Bronchial epithelial cell (primary cell): ENCODE measurements around the gene ORAI3. TPM values are rescaled to one million over a fixed set of nuclear protein-coding genes. Genes with fewer than 3 reads are reported as not detected.

Experiments used
- DNase-seq: peaks from one replicate; pipeline ENCODE4 v3.0.0-alpha.2; 2010; ENCODE audit warnings: low read depth
- FAIRE-seq: peaks from 2 replicates; lab custom pipeline; 2011; peaks lifted over from hg19 to GRCh38; lab: Jason Lieb, UNC
- H3K27me3 ChIP-seq: 2 replicates; pipeline ENCODE4 v1.5.1; 2011; ENCODE audit warnings: low read length; ENCODE audit not compliant: control insufficient read depth, insufficient read depth
- H3K36me3 ChIP-seq: 2 replicates; pipeline ENCODE4 v1.5.1; 2011; ENCODE audit warnings: low read length; ENCODE audit not compliant: control insufficient read depth, insufficient read depth
- H3K4me3 ChIP-seq: 2 replicates; pipeline ENCODE4 v1.5.1; 2011; ENCODE audit warnings: mild to moderate bottlenecking, low read depth, low read length, control low read depth
- total RNA-seq: library from RNA; depleted of rRNA; stranded (reverse); fragments of >200 nt; gene quantifications from 2 replicates; pipeline ENCODE4 v1.2.1, GENCODE V29; 2014
- TF ChIP-seq, protein P1 (sequence below): IDR thresholded peaks from 2 replicates; pipeline ENCODE4 v1.5.1; 2011; ENCODE audit warnings: mild to moderate bottlenecking, moderate library complexity, low read length, control low read depth, inconsistent platforms; ENCODE audit not compliant: insufficient read depth, severe bottlenecking

ORAI3 gene
- total RNA-seq, 1 donor from 2014 or later, result 16.6 TPM

DNA sequence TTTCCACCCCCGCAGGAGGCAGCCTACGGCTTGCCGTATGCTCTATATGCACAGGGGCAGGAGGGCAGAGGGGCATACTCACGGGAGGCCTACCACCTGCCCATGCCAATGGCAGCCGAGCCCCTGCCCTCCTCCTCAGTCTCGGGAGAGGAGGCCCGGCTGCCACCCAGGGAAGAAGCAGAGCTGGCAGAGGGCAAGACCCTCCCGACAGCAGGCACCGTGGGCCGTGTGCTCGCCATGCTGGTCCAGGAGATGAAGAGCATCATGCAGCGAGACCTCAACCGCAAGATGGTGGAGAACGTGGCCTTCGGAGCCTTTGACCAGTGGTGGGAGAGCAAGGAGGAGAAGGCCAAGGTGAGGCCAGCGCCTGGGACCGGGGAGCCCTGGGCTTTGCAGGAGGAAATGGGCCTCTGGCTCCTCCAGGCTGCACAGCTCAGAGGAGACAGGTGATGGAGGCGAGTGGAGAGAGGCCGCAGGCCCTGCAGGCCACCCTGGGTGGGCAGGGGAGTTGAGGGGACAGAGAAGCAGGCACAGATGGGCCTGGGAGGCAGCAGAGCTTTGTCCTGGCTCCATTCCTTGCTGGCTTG, 17.3 kb downstream of the ORAI3 start:
- FAIRE-seq (no peak), DNase-seq (no peak)
- no peaks in the 10 kb centered on the region for H3K27me3 ChIP-seq
- H3K4me3 ChIP-seq, result no peak overlapping the region
- TF ChIP-seq, protein P1, sequence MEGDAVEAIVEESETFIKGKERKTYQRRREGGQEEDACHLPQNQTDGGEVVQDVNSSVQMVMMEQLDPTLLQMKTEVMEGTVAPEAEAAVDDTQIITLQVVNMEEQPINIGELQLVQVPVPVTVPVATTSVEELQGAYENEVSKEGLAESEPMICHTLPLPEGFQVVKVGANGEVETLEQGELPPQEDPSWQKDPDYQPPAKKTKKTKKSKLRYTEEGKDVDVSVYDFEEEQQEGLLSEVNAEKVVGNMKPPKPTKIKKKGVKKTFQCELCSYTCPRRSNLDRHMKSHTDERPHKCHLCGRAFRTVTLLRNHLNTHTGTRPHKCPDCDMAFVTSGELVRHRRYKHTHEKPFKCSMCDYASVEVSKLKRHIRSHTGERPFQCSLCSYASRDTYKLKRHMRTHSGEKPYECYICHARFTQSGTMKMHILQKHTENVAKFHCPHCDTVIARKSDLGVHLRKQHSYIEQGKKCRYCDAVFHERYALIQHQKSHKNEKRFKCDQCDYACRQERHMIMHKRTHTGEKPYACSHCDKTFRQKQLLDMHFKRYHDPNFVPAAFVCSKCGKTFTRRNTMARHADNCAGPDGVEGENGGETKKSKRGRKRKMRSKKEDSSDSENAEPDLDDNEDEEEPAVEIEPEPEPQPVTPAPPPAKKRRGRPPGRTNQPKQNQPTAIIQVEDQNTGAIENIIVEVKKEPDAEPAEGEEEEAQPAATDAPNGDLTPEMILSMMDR, result no peak
- peaks cover 43% of the 10 kb centered on the region for H3K36me3 ChIP-seq

DNA sequence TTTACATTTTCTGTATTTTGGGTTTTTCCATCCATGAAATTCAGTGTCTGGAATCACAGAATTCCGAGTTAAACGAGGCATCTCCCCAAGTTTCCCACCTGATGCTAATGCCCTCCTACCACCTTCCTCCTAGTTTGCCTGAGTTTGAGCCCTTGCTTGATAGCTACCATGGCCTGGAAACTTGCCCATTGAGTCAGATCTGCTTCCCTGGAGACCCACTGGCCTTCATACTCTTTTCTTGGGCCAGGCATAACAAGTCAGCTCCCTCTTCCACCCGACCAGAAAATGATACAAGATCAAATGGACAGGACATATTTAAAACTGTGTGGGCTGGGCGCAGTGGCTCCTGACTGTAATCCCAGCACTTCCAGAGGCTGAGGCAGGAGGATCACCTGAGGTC, 18.9 kb downstream of the ORAI3 start:
- TF ChIP-seq, protein P1, result no peak
- Histone ChIP-seq H3K4me3 (no peak overlapping the region), H3K36me3 (peaks cover 36% of the 10 kb centered on the region), H3K27me3 (no peaks in the 10 kb centered on the region)
- FAIRE-seq, result no peak
- DNase-seq, result no peak

DNA sequence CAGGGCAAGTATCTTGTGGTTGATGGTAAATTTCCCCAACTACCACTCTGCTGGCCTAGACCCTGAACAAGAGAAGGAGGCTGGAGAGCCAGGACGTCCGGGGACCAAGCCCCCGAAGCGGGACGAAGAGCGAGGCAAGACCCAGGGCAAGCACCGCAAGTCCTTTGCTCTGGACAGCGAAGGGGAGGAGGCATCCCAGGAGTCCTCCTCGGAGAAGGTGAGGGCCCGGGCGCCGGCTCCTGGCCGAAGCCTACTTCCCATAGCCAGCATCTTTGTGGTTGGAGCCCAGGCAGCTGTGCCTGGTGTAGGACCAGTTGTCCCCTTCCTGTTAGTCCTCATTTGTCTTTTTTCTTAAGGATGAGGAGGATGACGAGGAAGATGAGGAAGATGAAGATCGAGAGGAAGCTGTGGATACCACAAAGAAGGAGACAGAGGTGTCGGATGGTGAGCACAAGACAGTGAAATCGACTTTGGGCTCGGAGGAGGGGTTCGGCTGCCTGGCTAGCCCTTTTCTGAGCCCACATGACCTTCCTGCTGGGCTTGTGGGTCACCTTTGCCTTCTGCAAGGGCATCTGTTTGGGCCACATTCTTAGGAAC, 20.5 kb downstream of the ORAI3 start:
- DNase-seq, result no peak
- peaks cover 36% of the 10 kb centered on the region for H3K36me3 ChIP-seq
- no peak for FAIRE-seq

DNA sequence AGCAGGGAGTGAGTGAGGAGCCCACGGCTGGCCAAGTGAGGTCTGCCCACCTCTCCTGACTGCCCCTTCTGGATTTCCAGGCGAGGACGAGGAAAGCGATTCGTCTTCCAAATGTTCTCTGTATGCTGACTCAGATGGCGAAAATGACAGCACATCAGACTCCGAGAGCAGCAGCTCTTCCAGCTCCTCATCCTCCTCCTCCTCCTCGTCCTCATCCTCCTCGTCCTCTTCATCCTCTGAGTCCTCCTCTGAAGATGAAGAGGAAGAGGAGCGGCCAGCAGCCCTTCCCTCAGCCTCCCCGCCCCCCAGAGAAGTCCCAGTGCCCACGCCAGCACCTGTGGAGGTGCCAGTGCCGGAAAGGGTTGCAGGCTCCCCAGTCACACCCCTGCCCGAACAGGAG, 22.4 kb downstream of the ORAI3 start:
- DNase-seq (no peak), FAIRE-seq (no peak)
- TF ChIP-seq, protein P1, result no peak
- Histone ChIP-seq H3K27me3 (no peaks in the 10 kb centered on the region), H3K36me3 (peaks cover 33% of the 10 kb centered on the region), H3K4me3 (no peak overlapping the region)

More for the DNA sequence above, 20.5 kb downstream of the ORAI3 start:
- no peaks in the 10 kb centered on the region for H3K27me3 ChIP-seq
- TF ChIP-seq, protein P1, result no peak
- H3K4me3 ChIP-seq, result no peak overlapping the region

DNA sequence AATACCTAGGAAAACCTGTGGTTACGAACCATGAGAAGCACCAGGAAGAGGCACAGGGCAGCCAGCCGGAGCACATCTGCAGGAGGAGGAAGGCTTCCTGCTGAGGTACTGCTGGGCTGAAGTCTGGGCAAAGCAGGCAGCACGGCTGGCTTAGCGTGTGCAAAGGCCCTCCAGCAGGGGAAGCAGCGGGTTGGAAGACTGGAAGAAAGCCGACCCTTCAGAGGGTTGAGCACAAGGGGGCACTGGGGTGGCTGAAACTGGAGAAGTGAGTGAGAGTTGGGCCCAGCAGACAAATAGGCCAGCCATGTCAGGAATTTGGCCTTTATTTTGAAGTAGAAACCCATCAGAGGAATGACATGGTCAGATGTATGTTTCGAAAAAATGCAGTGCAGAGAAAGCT, 24.0 kb downstream of the ORAI3 start:
- no peak for FAIRE-seq
- TF ChIP-seq, protein P1, result no peak
- no peak for DNase-seq
- H3K36me3 ChIP-seq, result peaks cover 29% of the 10 kb centered on the region
- no peak overlapping the region for H3K4me3 ChIP-seq
- no peaks in the 10 kb centered on the region for H3K27me3 ChIP-seq

DNA sequence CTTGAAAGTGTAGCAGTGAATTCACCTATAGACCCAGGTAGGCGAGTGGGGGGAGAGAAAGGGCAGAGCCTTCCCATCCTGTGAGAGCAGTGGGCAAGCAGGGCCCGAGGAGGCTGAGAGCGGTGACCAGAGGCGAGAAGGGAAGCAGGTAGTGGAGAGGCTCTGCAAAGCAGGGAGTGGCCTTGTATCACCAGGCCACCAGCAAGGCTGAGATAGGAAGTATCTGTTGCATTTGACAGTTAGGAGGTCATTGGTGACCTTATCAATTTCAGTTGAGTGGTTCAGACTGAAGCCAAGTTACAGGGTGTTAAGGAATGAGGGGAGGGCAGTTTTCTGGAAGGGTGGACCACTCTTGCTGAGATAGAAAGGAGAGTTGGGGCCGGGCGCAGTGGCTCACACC, 25.5 kb downstream of the ORAI3 start:
- TF ChIP-seq, protein P1, result no peak
- FAIRE-seq, result no peak
- Histone ChIP-seq H3K36me3 (peaks cover 26% of the 10 kb centered on the region), H3K27me3 (no peaks in the 10 kb centered on the region), H3K4me3 (no peak overlapping the region)
- no peak for DNase-seq
